Mesothelial cell of epicardium (in vitro differentiated cells): ENCODE measurements around the gene NAA10. TPM values are rescaled to one million over a fixed set of nuclear protein-coding genes. Genes with fewer than 3 reads are reported as not detected.

Source experiments
- DNase-seq, 2 experiments: peaks; one replicate each; pipeline ENCODE4 v3.0.0; 2021; ENCODE audit warnings: low spot score in 2 of 2; ENCODE audit not compliant: unreplicated experiment in 2 of 2
- H3K27ac Mint-ChIP-seq: 2 replicates; pipeline ENCODE4 v1.8.0; 2021; ENCODE audit warnings: mixed read lengths
- H3K27me3 Mint-ChIP-seq: 2 replicates; pipeline ENCODE4 v1.8.0; 2021; ENCODE audit warnings: low read depth, mixed read lengths
- H3K36me3 Mint-ChIP-seq: 2 replicates; pipeline ENCODE4 v1.8.0; 2021; ENCODE audit warnings: mixed read lengths
- H3K4me1 Mint-ChIP-seq: 2 replicates; pipeline ENCODE4 v1.8.0; 2021; ENCODE audit warnings: mixed read lengths
- H3K4me3 Mint-ChIP-seq: 2 replicates; pipeline ENCODE4 v1.8.0; 2021; ENCODE audit warnings: mild to moderate bottlenecking, moderate library complexity, mixed read lengths
- H3K9me3 Mint-ChIP-seq: 2 replicates; pipeline ENCODE4 v1.8.0; 2021; ENCODE audit warnings: mixed read lengths
- total RNA-seq: library from RNA; stranded (reverse); gene quantifications from 3 replicates; pipeline ENCODE4 v1.2.1, GENCODE V29; 2021
- TF ChIP-seq, protein P1 (sequence below): fragments of 200-600 bp; sonication (generic); IDR thresholded peaks from one replicate; pipeline ENCODE4 v1.5.0; 2021; ENCODE audit warnings: antibody characterized with exemption; ENCODE audit not compliant: unreplicated experiment

Gene NAA10
- total RNA-seq, 1 donor from 2014 or later = 76.8 TPM

GRCh38 chrX:153974003-153974725 lies 39.3 kb upstream of the NAA10 start:
- H3K27ac Mint-ChIP-seq = peak overlapping the region; percentile 97
- no peaks in the 10 kb centered on the region for H3K36me3 Mint-ChIP-seq
- H3K4me3 Mint-ChIP-seq = peak overlapping the region; percentile 77
- DNase-seq = no peak
- H3K27me3 Mint-ChIP-seq = no peaks in the 10 kb centered on the region
- H3K9me3 Mint-ChIP-seq = no peaks in the 10 kb centered on the region
- peaks cover 29% of the 10 kb centered on the region for H3K4me1 Mint-ChIP-seq
- TF ChIP-seq, protein P1, sequence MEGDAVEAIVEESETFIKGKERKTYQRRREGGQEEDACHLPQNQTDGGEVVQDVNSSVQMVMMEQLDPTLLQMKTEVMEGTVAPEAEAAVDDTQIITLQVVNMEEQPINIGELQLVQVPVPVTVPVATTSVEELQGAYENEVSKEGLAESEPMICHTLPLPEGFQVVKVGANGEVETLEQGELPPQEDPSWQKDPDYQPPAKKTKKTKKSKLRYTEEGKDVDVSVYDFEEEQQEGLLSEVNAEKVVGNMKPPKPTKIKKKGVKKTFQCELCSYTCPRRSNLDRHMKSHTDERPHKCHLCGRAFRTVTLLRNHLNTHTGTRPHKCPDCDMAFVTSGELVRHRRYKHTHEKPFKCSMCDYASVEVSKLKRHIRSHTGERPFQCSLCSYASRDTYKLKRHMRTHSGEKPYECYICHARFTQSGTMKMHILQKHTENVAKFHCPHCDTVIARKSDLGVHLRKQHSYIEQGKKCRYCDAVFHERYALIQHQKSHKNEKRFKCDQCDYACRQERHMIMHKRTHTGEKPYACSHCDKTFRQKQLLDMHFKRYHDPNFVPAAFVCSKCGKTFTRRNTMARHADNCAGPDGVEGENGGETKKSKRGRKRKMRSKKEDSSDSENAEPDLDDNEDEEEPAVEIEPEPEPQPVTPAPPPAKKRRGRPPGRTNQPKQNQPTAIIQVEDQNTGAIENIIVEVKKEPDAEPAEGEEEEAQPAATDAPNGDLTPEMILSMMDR = no peak

- H3K27me3 Mint-ChIP-seq = no peaks in the 10 kb centered on the region
- H3K4me3 Mint-ChIP-seq = peak overlapping the region; percentile 77
- TF ChIP-seq, protein P1 = no peak
- DNase-seq = no peak
- peak overlapping the region; percentile 97 for H3K27ac Mint-ChIP-seq
- peaks cover 37% of the 10 kb centered on the region for H3K4me1 Mint-ChIP-seq
- no peaks in the 10 kb centered on the region for H3K36me3 Mint-ChIP-seq
- H3K9me3 Mint-ChIP-seq = no peaks in the 10 kb centered on the region
Measured at GRCh38 chrX:153973127-153974002, 38.5 kb upstream of the NAA10 start.

DNA sequence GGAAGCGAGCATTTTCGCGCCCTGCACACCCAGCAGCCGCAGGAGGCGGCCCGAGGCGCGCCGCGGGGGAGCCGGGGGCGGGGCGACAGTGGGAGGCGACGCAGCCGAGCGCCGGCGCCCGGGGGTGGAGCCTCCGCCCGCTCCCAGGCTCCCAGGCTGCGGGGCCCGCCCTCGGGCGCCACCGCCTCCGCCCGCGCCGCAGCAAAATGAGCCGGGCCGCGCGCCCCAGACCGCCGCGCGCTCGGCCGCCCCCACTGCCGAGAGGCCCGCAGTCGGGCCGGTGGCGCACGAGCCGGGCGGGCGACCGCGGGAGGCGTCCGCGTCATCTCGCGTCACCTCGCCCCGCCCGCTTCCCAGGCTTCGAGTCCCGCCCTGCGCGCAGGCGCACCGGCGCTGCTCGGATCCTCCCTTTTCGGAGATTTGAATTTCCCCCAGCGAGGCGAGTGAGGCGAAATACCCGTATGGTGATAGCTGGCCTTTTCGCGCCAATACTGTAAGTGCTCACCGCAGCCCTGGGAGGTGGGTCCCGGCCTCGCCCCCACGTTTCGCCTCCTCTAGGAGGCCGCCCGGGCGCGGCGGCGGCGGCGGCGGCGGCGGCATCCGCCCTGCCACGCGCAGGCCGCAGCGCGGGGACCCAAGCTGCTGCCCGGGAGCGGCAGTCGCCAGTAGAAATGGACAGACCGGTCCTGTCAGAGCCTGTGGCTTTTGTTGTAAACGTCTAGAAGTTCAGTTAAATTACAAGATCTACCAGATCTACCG lies 37.7 kb upstream of the NAA10 start, which contains the start of gene TMEM187:
TSS of gene TMEM187 (plus strand) at position 387 of the 759 bp plus-strand sequence. CDS start 9,309 bp downstream, outside the sequence.
- TF ChIP-seq, protein P1 = no peak
- Mint-ChIP-seq H3K36me3 (no peaks in the 10 kb centered on the region), H3K27ac (peak within 1 kb of the TSS; percentile 100), H3K4me3 (peak within 1 kb of the TSS; percentile 100), H3K4me1 (peaks cover 45% of the 10 kb centered on the region), H3K9me3 (no peaks in the 10 kb centered on the region), H3K27me3 (no peaks in the 10 kb centered on the region)
- peak; percentile 87 to 96 for DNase-seq

GRCh38 chrX:153971450-153972367 lies 36.9 kb upstream of the NAA10 start, which contains the start of gene HCFC1:
TSS of gene HCFC1 (minus strand) at chrX:153971818. CDS start at chrX:153970840, 978 bp downstream.
- H3K27ac Mint-ChIP-seq = peak within 1 kb of the TSS; percentile 100
- no peaks in the 10 kb centered on the region for H3K27me3 Mint-ChIP-seq
- H3K4me1 Mint-ChIP-seq = peaks cover 54% of the 10 kb centered on the region
- peak within 1 kb of the TSS; percentile 100 for H3K4me3 Mint-ChIP-seq
- no peaks in the 10 kb centered on the region for H3K9me3 Mint-ChIP-seq
- TF ChIP-seq, protein P1 = no peak
- H3K36me3 Mint-ChIP-seq = no peaks in the 10 kb centered on the region
- DNase-seq = peak; percentile 94 to 97
